Activated T-cell treated with anti-CD3 and anti-CD28 coated beads, Interleukin-2, amount 50 U/mL, for 24 hours (primary cell): ENCODE results near the gene CD83.

Source experiments
- DNase-seq: peaks from one replicate; pipeline ENCODE4 v3.0.0-alpha.2; 2020
- H3K27ac Mint-ChIP-seq: 2 replicates; pipeline ENCODE4 v1.8.0; 2020; ENCODE audit warnings: mild to moderate bottlenecking, mixed read lengths
- H3K27me3 Mint-ChIP-seq: 2 replicates; pipeline ENCODE4 v1.8.0; 2020; ENCODE audit warnings: mixed read lengths
- H3K36me3 Mint-ChIP-seq: 2 replicates; pipeline ENCODE4 v1.8.0; 2020; ENCODE audit warnings: low read depth, mixed read lengths
- H3K4me1 Mint-ChIP-seq: 2 replicates; pipeline ENCODE4 v1.8.0; 2020; ENCODE audit warnings: low read depth, mixed read lengths
- H3K4me3 Mint-ChIP-seq: 2 replicates; pipeline ENCODE4 v1.8.0; 2020; ENCODE audit warnings: mild to moderate bottlenecking, moderate library complexity, mixed read lengths
- H3K9me3 Mint-ChIP-seq: 2 replicates; pipeline ENCODE4 v1.8.0; 2020; ENCODE audit warnings: mixed read lengths

The CD83 gene

GRCh38 chr6:14170128-14170527, 52.6 kb downstream of the CD83 start:
- DNase-seq: no peak
- Mint-ChIP-seq H3K9me3 (peaks cover 32% of the 10 kb centered on the region), H3K27me3 (no peaks in the 10 kb centered on the region), H3K27ac (no peak overlapping the region), H3K36me3 (peaks cover 14% of the 10 kb centered on the region), H3K4me1 (peaks cover 4% of the 10 kb centered on the region), H3K4me3 (no peak overlapping the region)

DNA sequence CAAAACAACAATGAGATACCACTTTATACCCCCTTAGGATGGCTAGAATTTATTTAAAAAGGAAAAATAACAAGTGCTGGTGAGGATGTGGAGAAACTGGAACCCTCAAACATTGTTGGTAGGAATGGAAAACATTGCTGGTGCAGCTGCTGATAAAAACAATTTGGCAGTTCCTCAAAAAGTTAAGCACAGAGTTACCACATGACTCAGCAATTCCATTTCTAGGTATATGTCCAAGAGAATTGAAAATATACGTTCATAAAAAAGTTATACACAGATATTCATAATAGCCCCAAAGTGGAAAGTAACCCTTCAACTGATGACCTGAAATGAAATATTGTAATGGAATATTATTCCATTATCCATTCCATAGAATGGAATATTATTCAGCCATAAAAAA, 55.0 kb downstream of the CD83 start:
- no peak for DNase-seq
- peaks cover 14% of the 10 kb centered on the region for H3K36me3 Mint-ChIP-seq
- H3K4me1 Mint-ChIP-seq: peaks cover 2% of the 10 kb centered on the region
- no peak overlapping the region for H3K27ac Mint-ChIP-seq
- H3K9me3 Mint-ChIP-seq: peaks cover 31% of the 10 kb centered on the region
- H3K27me3 Mint-ChIP-seq: no peaks in the 10 kb centered on the region
- H3K4me3 Mint-ChIP-seq: no peak overlapping the region

- Mint-ChIP-seq H3K27me3 (no peaks in the 10 kb centered on the region), H3K9me3 (peaks cover 17% of the 10 kb centered on the region), H3K4me1 (peaks cover 2% of the 10 kb centered on the region), H3K36me3 (peaks cover 14% of the 10 kb centered on the region), H3K27ac (no peak overlapping the region), H3K4me3 (no peak overlapping the region)
- DNase-seq: no peak
Observed at GRCh38 chr6:14174226-14174625, 56.7 kb downstream of the CD83 start.

GRCh38 chr6:14174996-14175395, 57.4 kb downstream of the CD83 start:
- H3K9me3 Mint-ChIP-seq: peaks cover 10% of the 10 kb centered on the region
- no peak for DNase-seq
- no peak overlapping the region for H3K27ac Mint-ChIP-seq
- H3K4me3 Mint-ChIP-seq: no peak overlapping the region
- H3K36me3 Mint-ChIP-seq: peaks cover 8% of the 10 kb centered on the region
- peaks cover 5% of the 10 kb centered on the region for H3K4me1 Mint-ChIP-seq
- no peaks in the 10 kb centered on the region for H3K27me3 Mint-ChIP-seq

DNA sequence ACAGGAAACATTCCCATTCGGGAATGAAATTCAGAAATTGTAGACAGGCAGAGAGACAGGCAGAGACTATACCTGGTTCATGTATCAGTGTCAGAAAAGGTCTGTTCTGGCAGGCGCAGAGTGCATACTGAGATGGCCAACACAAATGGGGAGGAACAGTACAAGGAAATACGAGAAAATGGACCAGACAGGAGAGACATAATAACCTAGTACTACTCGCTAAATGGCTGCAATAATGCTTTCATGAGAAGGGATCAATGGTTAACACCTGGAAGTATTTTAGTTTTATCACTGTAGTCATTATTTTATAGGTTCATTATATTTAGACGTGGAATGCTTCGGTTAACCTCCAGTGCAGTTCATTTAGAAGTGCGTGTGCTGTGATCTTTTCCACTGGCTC, 58.9 kb downstream of the CD83 start:
- no peak for DNase-seq
- Mint-ChIP-seq H3K27ac (no peak overlapping the region), H3K9me3 (no peaks in the 10 kb centered on the region), H3K27me3 (no peaks in the 10 kb centered on the region), H3K4me1 (peaks cover 10% of the 10 kb centered on the region), H3K4me3 (no peak overlapping the region), H3K36me3 (no peaks in the 10 kb centered on the region)

DNA sequence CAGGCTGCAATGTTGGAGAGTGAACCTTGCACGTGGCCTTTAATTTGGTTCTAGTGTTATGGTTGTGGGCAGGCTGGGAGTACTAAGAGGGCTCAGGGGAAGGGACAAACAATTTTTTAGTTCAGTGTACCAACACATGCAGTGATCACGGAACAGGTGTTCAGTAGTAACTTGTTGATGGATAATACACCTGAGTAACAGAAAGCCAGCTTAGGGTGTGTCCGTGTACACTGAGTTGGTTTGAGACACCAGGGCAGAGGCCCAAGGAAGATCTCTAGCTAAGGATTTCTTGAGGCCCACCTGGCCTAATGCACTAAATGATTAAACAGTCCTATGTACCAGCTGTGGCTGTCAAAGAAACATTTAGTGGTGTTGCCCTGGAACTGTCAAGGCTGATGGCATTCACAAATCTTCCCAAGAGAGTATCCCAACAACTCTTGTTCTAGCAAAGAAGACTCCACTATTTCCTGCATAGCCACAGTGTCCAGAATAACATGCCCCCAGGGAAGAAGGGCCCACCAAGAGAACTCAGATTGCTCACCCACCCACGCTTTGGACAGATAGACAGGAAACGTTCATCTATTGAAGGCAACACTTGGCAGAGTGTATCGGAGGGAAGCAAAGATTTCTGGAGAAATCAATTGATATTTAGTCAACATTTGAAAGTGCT, 60.0 kb downstream of the CD83 start:
- Mint-ChIP-seq H3K27ac (no peak overlapping the region), H3K9me3 (no peaks in the 10 kb centered on the region), H3K4me1 (peaks cover 10% of the 10 kb centered on the region), H3K4me3 (no peak overlapping the region), H3K36me3 (no peaks in the 10 kb centered on the region), H3K27me3 (peaks cover 3% of the 10 kb centered on the region)
- no peak for DNase-seq

DNA sequence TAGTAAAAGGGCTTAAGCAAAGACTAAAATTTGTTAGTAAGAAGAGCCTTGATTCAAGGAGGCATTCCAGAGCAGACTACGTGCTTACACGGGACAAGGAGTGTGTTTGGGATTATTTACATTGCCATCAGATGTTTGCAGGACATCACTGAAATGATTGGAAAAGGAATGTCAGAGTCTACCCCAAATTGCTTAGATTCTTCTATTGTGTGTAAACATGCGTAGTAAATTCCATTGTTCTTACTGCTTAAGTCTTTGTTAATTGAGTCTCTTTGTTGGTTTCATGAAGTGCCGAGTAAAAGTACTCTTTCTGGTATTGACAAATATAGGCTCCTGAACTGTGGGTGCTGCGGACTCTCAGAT, 60.5 kb downstream of the CD83 start:
- DNase-seq: no peak
- H3K27ac Mint-ChIP-seq: no peak overlapping the region
- no peaks in the 10 kb centered on the region for H3K36me3 Mint-ChIP-seq
- no peaks in the 10 kb centered on the region for H3K9me3 Mint-ChIP-seq
- H3K4me3 Mint-ChIP-seq: no peak overlapping the region
- peaks cover 3% of the 10 kb centered on the region for H3K27me3 Mint-ChIP-seq
- peaks cover 10% of the 10 kb centered on the region for H3K4me1 Mint-ChIP-seq

GRCh38 chr6:14180609-14181008, 63.0 kb downstream of the CD83 start:
- Mint-ChIP-seq H3K36me3 (no peaks in the 10 kb centered on the region), H3K27me3 (peaks cover 3% of the 10 kb centered on the region), H3K9me3 (no peaks in the 10 kb centered on the region), H3K4me1 (peaks cover 8% of the 10 kb centered on the region), H3K27ac (peak overlapping the region; percentile 41), H3K4me3 (no peak overlapping the region)
- no peak for DNase-seq

DNA sequence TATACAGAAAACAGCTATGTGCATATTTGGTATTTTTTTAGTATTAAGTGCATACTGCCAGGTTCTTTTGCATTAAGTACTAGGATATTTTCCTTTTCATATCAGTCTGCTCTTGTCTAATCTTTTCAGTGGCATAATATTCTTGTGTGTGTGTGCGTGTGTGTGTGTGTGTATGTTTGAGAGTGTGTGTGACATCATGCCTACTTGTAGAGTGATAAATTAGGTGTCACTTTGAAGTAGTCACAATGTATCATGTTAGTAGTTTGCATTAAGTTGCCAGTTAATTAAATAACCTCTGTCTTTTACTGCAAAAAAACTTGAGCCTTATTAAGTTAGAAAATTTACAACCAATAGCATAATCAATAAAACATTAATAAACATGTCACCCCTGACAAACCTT, 65.3 kb downstream of the CD83 start:
- Mint-ChIP-seq H3K9me3 (no peaks in the 10 kb centered on the region), H3K4me3 (no peak overlapping the region), H3K27me3 (peaks cover 3% of the 10 kb centered on the region), H3K36me3 (no peaks in the 10 kb centered on the region), H3K27ac (no peak overlapping the region), H3K4me1 (peaks cover 8% of the 10 kb centered on the region)
- no peak for DNase-seq
